ENCODE results near the gene TEAD1. TPM values are rescaled to one million over a fixed set of nuclear protein-coding genes. Genes with fewer than 3 reads are reported as not detected.

TEAD1 gene
- total RNA-seq, 4 donors from 2014 or later, result 45.7 to 88.7 (median 71.4) TPM

- 93 to 100% methylated on average over 1 of the region's 1 CpG for WGBS, 2 donors
- DNase-seq (ENCODE audit: low spot score in 2 of 2), result no peak
- TF ChIP-seq POLR2A (IDR thresholded peaks at IDR 0.05), result no peak
- TF ChIP-seq CTCF (IDR thresholded peaks at IDR 0.05), result no peak
- intact Hi-C loops (cut with DNase I; ENCODE audit: low total_unique reads), result no loop called here
- no peak overlapping the region for H3K4me3 ChIP-seq (ENCODE audit: low read depth, poor library complexity, severe bottlenecking)
Observed at GRCh38 chr11:12667646-12668045, 6.6 kb upstream of the TEAD1 start.

- no peak overlapping the region for H3K4me3 ChIP-seq (ENCODE audit: low read depth, poor library complexity, severe bottlenecking)
- intact Hi-C loops (cut with DNase I; ENCODE audit: low total_unique reads), result no loop called here
- TF ChIP-seq CTCF (IDR thresholded peaks at IDR 0.05) (no peak), POLR2A (IDR thresholded peaks at IDR 0.05) (no peak)
- WGBS, 2 donors, result 74 to 83% methylated on average over 2 of the region's 2 CpGs
- DNase-seq (ENCODE audit: low spot score in 2 of 2), result no peak
Observed at GRCh38 chr11:12668166-12668565, 6.1 kb upstream of the TEAD1 start.

GRCh38 chr11:12669930-12670329 is 4.3 kb upstream of the TEAD1 start:
- no peak for DNase-seq (ENCODE audit: low spot score in 2 of 2)
- TF ChIP-seq POLR2A (IDR thresholded peaks at IDR 0.05) (no peak), CTCF (IDR thresholded peaks at IDR 0.05) (no peak)
- intact Hi-C loops (cut with DNase I; ENCODE audit: low total_unique reads), result loop anchor here (10.0 kb wide), 1 partner anchor 135 kb away; no protein-coding TSS in a partner anchor
- WGBS, 2 donors, result 95 to 98% methylated on average over 3 of the region's 3 CpGs
- H3K4me3 ChIP-seq (ENCODE audit: low read depth, poor library complexity, severe bottlenecking), result no peak overlapping the region

GRCh38 chr11:12671370-12671769 is 2.9 kb upstream of the TEAD1 start:
- no peak for DNase-seq (ENCODE audit: low spot score in 2 of 2)
- no peak overlapping the region for H3K4me3 ChIP-seq (ENCODE audit: low read depth, poor library complexity, severe bottlenecking)
- 89 to 92% methylated on average over 6 of the region's 6 CpGs for WGBS, 2 donors
- intact Hi-C loops (cut with DNase I; ENCODE audit: low total_unique reads), result loop anchor here (10.0 kb wide), 1 partner anchor 133 kb away; no protein-coding TSS in a partner anchor
- no peak for TF ChIP-seq CTCF (IDR thresholded peaks at IDR 0.05)
- TF ChIP-seq POLR2A (IDR thresholded peaks at IDR 0.05), result no peak

- WGBS, 2 donors, result 1 to 3% methylated on average over 12 of the region's 12 CpGs
- peak overlapping the region; percentile 49 for H3K4me3 ChIP-seq (ENCODE audit: low read depth, poor library complexity, severe bottlenecking)
- TF ChIP-seq POLR2A (IDR thresholded peaks at IDR 0.05), result no peak
- TF ChIP-seq CTCF (IDR thresholded peaks at IDR 0.05), result no peak
- intact Hi-C loops (cut with DNase I; ENCODE audit: low total_unique reads), result loop anchor here (10.0 kb wide), 1 partner anchor 131 kb away; no protein-coding TSS in a partner anchor
- DNase-seq (ENCODE audit: low spot score in 2 of 2), result no peak
Observed at GRCh38 chr11:12673601-12673923, 659 bp upstream of the TEAD1 start.

- TF ChIP-seq POLR2A (IDR thresholded peaks at IDR 0.05) (no peak), CTCF (IDR thresholded peaks at IDR 0.05) (no peak)
- intact Hi-C loops (cut with DNase I; ENCODE audit: low total_unique reads), result loop anchor here (10.0 kb wide), 1 partner anchor 130 kb away; no protein-coding TSS in a partner anchor
- peak in 1 of 2 donors; percentile 89 for DNase-seq (ENCODE audit: low spot score in 2 of 2)
- peak overlapping the region; percentile 87 for H3K4me3 ChIP-seq (ENCODE audit: low read depth, poor library complexity, severe bottlenecking)
- WGBS, 2 donors, result 0 to 1% methylated on average over 24 to 42 of the region's 46 CpGs
Observed at GRCh38 chr11:12674571-12674935, 332 bp downstream of the TEAD1 start.
